HG02642 (cell line): ENCODE data around the gene CEACAM18.
"Not testable (repeated sequence)": the region's sequence is repeated elsewhere in the genome, so short reads cannot be mapped to it uniquely, and the experiment has no call there.

Experiments
- ATAC-seq: cut with Tn5 transposase; IDR thresholded peaks from one replicate; pipeline ENCODE4 v1.9.1; 2021; ENCODE audit warnings: mild to moderate bottlenecking; ENCODE audit not compliant: unreplicated experiment, poor library complexity

Gene CEACAM18

GRCh38 chr19:51478381-51479234, at the start of gene CEACAM18:
Gene CEACAM18 (plus strand): TSS chr19:51478539.
- ATAC-seq = no peak

DNA sequence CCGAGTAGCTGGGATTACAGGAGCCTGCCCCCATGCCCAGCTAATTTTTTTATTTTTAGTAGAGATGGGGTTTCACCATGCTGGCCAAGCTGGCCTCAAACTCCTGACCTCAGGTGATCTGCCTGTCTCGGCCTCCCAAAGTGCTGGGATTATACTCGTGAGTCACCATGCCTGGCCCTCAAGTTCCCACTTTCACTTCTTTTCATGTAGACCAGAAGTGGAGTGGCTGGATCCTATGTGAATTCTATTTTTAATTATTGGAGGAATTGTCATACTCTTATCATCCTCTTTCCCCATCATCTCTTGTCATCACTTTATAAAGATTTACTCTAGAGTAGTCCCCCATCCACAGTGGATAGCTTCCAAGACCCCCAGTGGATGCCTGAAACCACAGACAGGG, 48.1 kb upstream of the CEACAM18 start:
- ATAC-seq = no peak

- ATAC-seq = no peak
Measured at GRCh38 chr19:51431124-51431523, 47.2 kb upstream of the CEACAM18 start.

GRCh38 chr19:51433043-51433442, 45.3 kb upstream of the CEACAM18 start:
- no peak for ATAC-seq

- no peak for ATAC-seq
Measured at GRCh38 chr19:51434456-51434855, 43.9 kb upstream of the CEACAM18 start.

- ATAC-seq = no peak
Measured at GRCh38 chr19:51439021-51439465, 39.3 kb upstream of the CEACAM18 start.

- no peak for ATAC-seq
Measured at GRCh38 chr19:51440052-51440451, 38.3 kb upstream of the CEACAM18 start.

DNA sequence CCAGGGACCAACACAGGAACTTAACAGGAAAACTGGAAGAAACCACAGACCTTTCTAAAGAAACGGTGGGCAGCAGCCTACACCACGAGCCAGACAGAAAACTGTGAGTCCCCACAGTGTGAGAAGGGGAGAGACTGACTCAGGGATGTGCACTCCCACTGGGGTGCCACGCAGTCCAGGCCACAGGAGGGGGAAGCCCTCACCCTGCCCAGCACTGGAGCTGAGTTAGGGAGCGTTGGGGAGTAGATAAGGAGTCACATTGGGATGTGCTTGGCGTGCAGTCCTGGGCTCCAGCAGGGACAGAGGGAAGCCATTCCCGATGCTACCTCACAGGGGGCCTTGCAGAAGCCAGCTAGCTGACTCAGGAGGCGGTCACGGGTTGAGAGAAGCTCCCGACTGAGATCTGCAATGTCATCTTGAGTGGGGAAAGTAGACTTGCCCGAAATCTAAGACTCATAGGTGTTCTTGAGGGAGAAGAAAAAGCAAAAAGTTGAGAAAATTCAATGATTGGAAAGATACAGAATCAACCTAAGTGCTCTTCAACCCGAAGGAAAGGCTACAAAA, 37.4 kb upstream of the CEACAM18 start:
- no peak for ATAC-seq

DNA sequence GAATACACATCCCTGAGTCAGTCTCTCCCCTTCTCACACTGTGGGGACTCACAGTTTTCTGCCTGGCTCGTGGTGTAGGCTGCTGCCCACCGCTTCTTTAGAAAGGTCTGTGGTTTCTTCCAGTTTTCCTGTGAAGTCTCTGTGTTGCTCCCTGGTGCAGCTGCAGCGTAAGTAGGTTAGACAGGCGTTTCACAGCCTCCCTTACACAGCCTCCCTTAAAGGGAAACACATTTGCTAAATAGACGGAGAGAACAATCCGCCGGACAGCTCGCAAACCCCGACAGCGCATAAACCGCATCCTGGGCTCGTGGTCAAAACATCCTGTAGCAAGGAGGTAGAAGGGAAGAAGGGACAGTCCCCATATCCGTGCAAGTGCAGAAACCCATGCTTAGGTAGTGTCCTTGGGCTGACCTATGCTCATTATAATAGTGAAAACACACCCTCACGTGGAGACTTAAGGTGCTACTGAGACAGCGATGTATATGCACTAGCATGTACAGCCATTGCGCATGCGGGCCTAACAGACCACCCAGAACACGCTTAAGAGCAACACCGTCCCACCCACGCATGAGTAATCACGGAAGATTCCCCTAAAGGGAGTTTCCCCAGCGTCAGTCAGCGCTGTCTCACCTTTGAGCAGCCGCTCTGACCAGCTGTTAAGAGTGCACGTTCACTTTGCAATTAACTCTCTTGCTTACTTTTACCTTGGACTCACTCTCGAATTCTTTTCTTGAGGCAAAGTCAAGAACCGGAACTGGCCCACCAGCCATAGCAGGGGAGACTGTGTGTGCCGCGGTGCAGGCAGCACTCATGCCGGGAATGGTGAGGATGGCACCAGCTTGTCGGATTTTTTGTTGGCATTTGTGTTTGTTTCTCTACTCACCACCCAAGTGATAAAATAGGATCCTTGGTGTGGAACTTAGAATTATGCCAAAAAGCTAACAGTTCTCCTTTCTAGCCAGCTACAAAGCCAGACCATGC, 36.6 kb upstream of the CEACAM18 start:
- peak; percentile 86 for ATAC-seq

DNA sequence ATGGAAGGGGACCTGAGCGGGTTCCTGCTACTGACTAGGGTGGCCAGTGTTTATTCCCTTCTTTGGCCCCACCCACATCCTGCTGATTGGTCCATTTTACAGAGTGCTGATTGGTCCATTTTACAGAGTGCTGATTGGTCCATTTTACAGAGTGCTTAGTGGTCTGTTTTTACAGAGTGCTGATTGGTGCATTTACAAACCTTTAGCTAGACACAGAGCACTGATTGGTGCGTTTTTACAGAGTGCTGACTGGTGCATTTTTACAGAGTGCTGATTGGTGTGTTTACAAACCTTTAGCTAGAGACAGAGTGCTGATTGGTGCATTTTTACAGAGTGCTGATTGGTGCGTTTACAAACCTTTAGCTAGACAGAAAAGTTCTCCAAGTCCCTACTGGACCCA, 30.8 kb upstream of the CEACAM18 start:
- ATAC-seq = not testable (repeated sequence)

DNA sequence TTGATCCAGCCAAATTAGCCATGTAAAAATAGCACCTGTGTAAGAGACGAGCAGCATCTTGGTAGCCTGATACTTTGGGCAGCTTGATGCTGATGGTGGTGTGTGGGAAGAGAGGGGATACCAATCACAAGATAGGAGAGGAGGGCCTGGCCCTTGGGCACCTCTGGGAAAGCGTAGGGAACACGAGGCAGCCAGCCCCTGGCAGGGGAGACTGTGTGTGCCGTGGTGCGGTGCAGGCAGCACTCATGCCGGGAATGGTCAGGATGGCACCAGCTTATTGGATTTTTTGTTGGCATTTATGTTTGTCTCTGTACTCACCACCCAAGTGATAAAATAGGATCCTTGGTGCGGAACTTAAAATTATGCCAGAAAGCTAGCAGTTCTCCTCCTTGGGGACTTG, 30.3 kb upstream of the CEACAM18 start:
- ATAC-seq = no peak

- no peak for ATAC-seq
Measured at GRCh38 chr19:51448411-51449016, 29.8 kb upstream of the CEACAM18 start.

GRCh38 chr19:51450730-51451307, 27.5 kb upstream of the CEACAM18 start:
- ATAC-seq = no peak

DNA sequence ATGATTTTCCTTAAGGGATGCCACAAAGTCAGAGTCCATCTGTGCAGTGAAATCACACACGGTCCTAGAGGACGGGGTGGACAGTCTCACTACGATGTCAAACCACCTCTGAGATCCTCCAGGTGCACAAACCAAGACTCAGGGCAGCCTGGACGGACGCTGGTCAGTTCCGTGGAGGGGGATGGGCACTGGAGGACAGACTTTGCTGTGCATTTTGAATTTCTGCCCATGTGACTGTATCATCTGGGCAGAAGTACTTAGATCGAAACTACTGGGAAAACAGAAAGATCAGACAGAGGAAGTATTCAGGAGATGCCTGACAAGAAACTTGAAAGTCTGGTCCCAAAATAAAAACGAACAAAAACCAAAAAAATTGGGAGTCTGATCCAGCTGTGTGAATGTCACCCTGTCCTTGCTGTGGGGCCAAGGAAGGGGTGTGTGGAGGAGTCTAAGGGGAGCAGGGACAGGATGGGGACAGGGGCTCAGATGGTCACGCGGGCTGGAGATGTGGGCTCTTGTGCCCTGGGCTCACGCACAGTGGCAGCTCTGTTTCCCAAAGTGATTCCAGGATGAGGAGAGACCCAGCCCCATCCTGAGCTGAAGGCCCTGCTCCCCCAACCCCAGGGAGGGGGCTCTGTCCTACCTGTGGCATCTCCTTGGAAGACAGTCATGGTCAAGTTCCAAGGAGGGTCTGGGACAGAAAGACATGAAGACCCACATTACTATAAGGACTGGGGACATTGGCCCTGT, 21.6 kb upstream of the CEACAM18 start:
- ATAC-seq = no peak

DNA sequence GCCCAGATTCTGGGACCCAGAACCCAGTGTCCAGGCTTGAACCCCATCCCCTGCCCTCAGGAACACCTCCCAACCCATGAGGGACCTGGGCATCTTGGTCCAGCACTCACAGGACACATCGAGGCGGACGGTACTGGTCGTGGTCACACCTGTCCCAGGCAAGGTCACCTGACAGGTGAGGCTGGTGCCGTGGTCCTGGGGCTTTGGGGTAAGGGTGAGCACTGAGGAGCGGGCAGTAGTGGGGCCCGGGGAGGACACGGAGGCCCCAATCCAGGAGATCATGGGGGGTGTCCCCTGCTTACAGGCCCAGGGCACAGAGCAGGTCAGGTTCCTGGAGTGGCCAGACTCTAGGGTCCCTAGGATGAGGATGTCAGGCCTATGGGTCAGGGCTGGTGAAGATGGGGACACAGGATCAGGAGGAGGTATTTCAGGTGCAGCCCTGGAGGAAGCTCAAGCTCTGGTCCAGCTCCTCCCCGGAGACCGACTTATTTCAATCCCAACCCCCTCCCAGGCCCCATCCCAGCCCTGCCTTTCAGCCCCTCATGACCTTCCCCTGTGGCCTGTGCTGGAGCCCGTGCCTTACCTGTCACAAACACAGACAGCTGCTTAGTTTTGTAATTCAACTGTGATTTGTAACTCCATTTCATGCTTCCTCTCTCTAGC, 20.9 kb upstream of the CEACAM18 start:
- ATAC-seq = no peak

- ATAC-seq = no peak
Measured at GRCh38 chr19:51458051-51458645, 20.2 kb upstream of the CEACAM18 start, which contains the start of gene SIGLEC8. Gene SIGLEC8 (minus strand): TSS chr19:51458454. CDS start chr19:51458387, 67 bp downstream.

- ATAC-seq = no peak
Measured at GRCh38 chr19:51458899-51459505, 19.3 kb upstream of the CEACAM18 start.
